Measurements from ENCODE around the gene FRAS1. TPM values are rescaled to one million over a fixed set of nuclear protein-coding genes. Genes with fewer than 3 reads are reported as not detected.

The FRAS1 gene
- total and polyA plus RNA-seq, 2 donors (not counting 3 experiments of a cell fraction or from before 2014, with no cell fraction given): 1.4 to 3.6 TPM

- no peaks in the 10 kb centered on the region for H3K27me3 ChIP-seq (ENCODE audit: control insufficient read depth in 2 of 2, insufficient read depth in 2 of 2, low read length in 2 of 2)
- H3K9me1 ChIP-seq (replicated peaks; ENCODE audit: control insufficient read depth, extremely low read depth, insufficient read depth, low read length): no peaks in the 10 kb centered on the region
- H3K9ac ChIP-seq (replicated peaks; ENCODE audit: extremely low read depth, insufficient read depth, low read length): no peak overlapping the region
- H3K27ac ChIP-seq (ENCODE audit: insufficient read depth, low read depth, low read length): no peak overlapping the region
- CTCF ChIA-PET: interaction anchor here (0.5 kb wide), 1 partner anchor 197 kb away, joined by 3 read pairs; no protein-coding TSS in a partner anchor
- POLR2A ChIA-PET: no interaction called here
- intact Hi-C loops (cut with micrococcal nuclease) (no loop called here), dilution Hi-C loops (cut with MboI; ENCODE audit: extremely low pct_ligation_motif_present, low sequenced_read_pairs) (no loop called here)
- DNase-seq (ENCODE audit: low read depth, low spot score): no peak
- no peak overlapping the region for H3K4me3 ChIP-seq (replicated peaks in 1 of 3; ENCODE audit: insufficient read depth in 1 of 3, low read depth in 1 of 3, low read length in 3 of 3)
- no peaks in the 10 kb centered on the region for H3K36me3 ChIP-seq (ENCODE audit: control insufficient read depth in 2 of 2, extremely low read depth in 1 of 2, insufficient read depth in 2 of 2, low read length in 2 of 2)
- H4K20me1 ChIP-seq (replicated peaks; ENCODE audit: control insufficient read depth, extremely low read depth, insufficient read depth, low read length): no peaks in the 10 kb centered on the region
- H3K9me3 ChIP-seq (replicated peaks; ENCODE audit: control insufficient read depth, insufficient read depth, low read length): no peaks in the 10 kb centered on the region
- H2AFZ ChIP-seq (ENCODE audit: low read depth, low read length): no peak overlapping the region
- TF ChIP-seq POLR2AphosphoS5 (IDR thresholded peaks at IDR 0.05; ENCODE audit: insufficient read depth, low read depth, low read length): no peak
- no peak for TF ChIP-seq JUN (IDR thresholded peaks at IDR 0.05; ENCODE audit: borderline replicate concordance, insufficient read depth, insufficient read length, low read depth)
- no peak for TF ChIP-seq MYC (IDR thresholded peaks at IDR 0.05; ENCODE audit: low read depth, low read length)
- TF ChIP-seq FOS (IDR thresholded peaks at IDR 0.05; ENCODE audit: borderline replicate concordance, insufficient read depth, low read length): no peak
- TF ChIP-seq POLR2A (IDR thresholded peaks at IDR 0.05; ENCODE audit: low read depth, low read length): no peak
- TF ChIP-seq EZH2 (IDR thresholded peaks at IDR 0.05; ENCODE audit: borderline replicate concordance, low read depth, low read length, severe bottlenecking): no peak
- TF ChIP-seq GATA2 (IDR thresholded peaks at IDR 0.05; ENCODE audit: insufficient read depth, insufficient read length, low read depth, low read length): no peak
- no peak for TF ChIP-seq CTCF (IDR thresholded peaks at IDR 0.05; ENCODE audit: extremely low read depth in 1 of 2, insufficient read depth in 1 of 2, low read depth in 1 of 2, low read length in 2 of 2)
- no peak for TF ChIP-seq MAX (IDR thresholded peaks at IDR 0.05; ENCODE audit: insufficient read depth, insufficient read length)
- BruUV-seq (replicated peaks): no TSS peak
- H3K4me1 ChIP-seq (ENCODE audit: control insufficient read depth, extremely low read depth, insufficient read depth, low read length): no peaks in the 10 kb centered on the region
- no peak overlapping the region for H3K4me2 ChIP-seq (ENCODE audit: insufficient read depth, low read length)
- H3K79me2 ChIP-seq (ENCODE audit: control insufficient read depth, insufficient read depth, low read length): no peaks in the 10 kb centered on the region
- FAIRE-seq: no peak
Observed at GRCh38 chr4:78214078-78214477, 157.0 kb downstream of the FRAS1 start.

All from endothelial cell of umbilical vein (primary cell).